ENCODE results near the gene CITED4.

CITED4 gene

GRCh38 chr1:40836283-40836682, 25.9 kb downstream of the CITED4 start:
- TF ChIP-seq SIN3A (IDR thresholded peaks at IDR 0.05; ENCODE audit: borderline replicate concordance, insufficient read depth, low read length) = no peak
- TF ChIP-seq FOXP2 (optimal IDR thresholded peaks at IDR 0.05; ENCODE audit: borderline replicate concordance, extremely low read depth, extremely low read length, insufficient read depth) = no peak
- TF ChIP-seq TAF1 (IDR thresholded peaks at IDR 0.05; ENCODE audit: borderline replicate concordance, insufficient read depth, low read length) = no peak
- no peak for TF ChIP-seq REST (IDR thresholded peaks at IDR 0.05; ENCODE audit: insufficient read depth in 1 of 2, low read depth in 2 of 2, low read length in 2 of 2)
- no peak for TF ChIP-seq POLR2AphosphoS5 (IDR thresholded peaks at IDR 0.05; ENCODE audit: low read depth, low read length)

- no peak for TF ChIP-seq TAF1 (IDR thresholded peaks at IDR 0.05; ENCODE audit: borderline replicate concordance, insufficient read depth, low read length)
- TF ChIP-seq FOXP2 (optimal IDR thresholded peaks at IDR 0.05; ENCODE audit: borderline replicate concordance, extremely low read depth, extremely low read length, insufficient read depth) = no peak
- no peak for TF ChIP-seq SIN3A (IDR thresholded peaks at IDR 0.05; ENCODE audit: borderline replicate concordance, insufficient read depth, low read length)
- no peak for TF ChIP-seq REST (IDR thresholded peaks at IDR 0.05; ENCODE audit: insufficient read depth in 1 of 2, low read depth in 2 of 2, low read length in 2 of 2)
- no peak for TF ChIP-seq POLR2AphosphoS5 (IDR thresholded peaks at IDR 0.05; ENCODE audit: low read depth, low read length)
These were observed 27.1 kb downstream of the CITED4 start for GRCh38 chr1:40834968-40835545.

GRCh38 chr1:40833979-40834378, 28.2 kb downstream of the CITED4 start:
- no peak for TF ChIP-seq REST (IDR thresholded peaks at IDR 0.05; ENCODE audit: insufficient read depth in 1 of 2, low read depth in 2 of 2, low read length in 2 of 2)
- no peak for TF ChIP-seq POLR2AphosphoS5 (IDR thresholded peaks at IDR 0.05; ENCODE audit: low read depth, low read length)
- TF ChIP-seq FOXP2 (optimal IDR thresholded peaks at IDR 0.05; ENCODE audit: borderline replicate concordance, extremely low read depth, extremely low read length, insufficient read depth) = no peak

GRCh38 chr1:40831001-40831732, 31.0 kb downstream of the CITED4 start:
- TF ChIP-seq TAF1 (IDR thresholded peaks at IDR 0.05; ENCODE audit: borderline replicate concordance, insufficient read depth, low read length) (no peak), SIN3A (IDR thresholded peaks at IDR 0.05; ENCODE audit: borderline replicate concordance, insufficient read depth, low read length) (no peak), REST (IDR thresholded peaks at IDR 0.05; ENCODE audit: insufficient read depth in 1 of 2, low read depth in 2 of 2, low read length in 2 of 2) (no peak), POLR2AphosphoS5 (IDR thresholded peaks at IDR 0.05; ENCODE audit: low read depth, low read length) (no peak), FOXP2 (optimal IDR thresholded peaks at IDR 0.05; ENCODE audit: borderline replicate concordance, extremely low read depth, extremely low read length, insufficient read depth) (no peak)
